Ascending aorta (tissue), 2 donors: Measurements from ENCODE around the gene STAM. TPM values are rescaled to one million over a fixed set of nuclear protein-coding genes. Genes with fewer than 3 reads are reported as not detected.

Experiments
- DNase-seq, 2 donors: peaks; one replicate each; pipeline ENCODE4 v3.0.0-alpha.2; 2019; ENCODE audit warnings: low spot score in 2 of 2
- H3K27ac ChIP-seq, 2 donors: fragments of 200-600 bp; sonication (generic); one replicate each; pipeline ENCODE4 v1.5.1; 2016 to 2017; ENCODE audit warnings: mild to moderate bottlenecking in 1 of 2
- H3K27me3 ChIP-seq: fragments of 200-600 bp; sonication (generic); one replicate; pipeline ENCODE4 v1.5.1; 2017
- H3K36me3 ChIP-seq, 2 donors: fragments of 200-600 bp; sonication (generic); one replicate each; pipeline ENCODE4 v1.5.1; 2016
- H3K4me1 ChIP-seq, 2 donors: fragments of 200-600 bp; sonication (generic); one replicate each; pipeline ENCODE4 v1.5.1; 2016 to 2017; ENCODE audit warnings: mild to moderate bottlenecking in 1 of 2
- H3K4me3 ChIP-seq, 2 donors: fragments of 200-600 bp; sonication (generic); one replicate each; pipeline ENCODE4 v1.5.1; 2016 to 2017; ENCODE audit warnings: mild to moderate bottlenecking in 1 of 2
- H3K9me3 ChIP-seq, 2 donors: fragments of 200-600 bp; sonication (generic); one replicate each; pipeline ENCODE4 v1.5.1; 2016
- intact Hi-C: fragments of 100-400 bp; cut with DNase I; formaldehyde crosslinking; loops from one replicate; pipeline ENCODE4 v1.15.1; 2023
- total RNA-seq: library from RNA; depleted of rRNA; stranded (reverse); fragments of >200 nt; gene quantifications from one replicate; pipeline ENCODE4 v1.1.0, GENCODE V29; 2016
- TF ChIP-seq, protein P1 (sequence below), 3 experiments: fragments of 200-600 bp in 2 of 3; fragments of 450-650 bp in 1 of 3; sonication (generic) in 2 of 3; IDR thresholded peaks; one replicate each; pipeline ENCODE4 v1.5.1; 2016 to 2019; ENCODE audit warnings: antibody characterized with exemption in 3 of 3, mild to moderate bottlenecking in 1 of 3, moderate library complexity in 1 of 3

STAM gene
- total RNA-seq, 1 donor from 2014 or later = 1.5 TPM

DNA sequence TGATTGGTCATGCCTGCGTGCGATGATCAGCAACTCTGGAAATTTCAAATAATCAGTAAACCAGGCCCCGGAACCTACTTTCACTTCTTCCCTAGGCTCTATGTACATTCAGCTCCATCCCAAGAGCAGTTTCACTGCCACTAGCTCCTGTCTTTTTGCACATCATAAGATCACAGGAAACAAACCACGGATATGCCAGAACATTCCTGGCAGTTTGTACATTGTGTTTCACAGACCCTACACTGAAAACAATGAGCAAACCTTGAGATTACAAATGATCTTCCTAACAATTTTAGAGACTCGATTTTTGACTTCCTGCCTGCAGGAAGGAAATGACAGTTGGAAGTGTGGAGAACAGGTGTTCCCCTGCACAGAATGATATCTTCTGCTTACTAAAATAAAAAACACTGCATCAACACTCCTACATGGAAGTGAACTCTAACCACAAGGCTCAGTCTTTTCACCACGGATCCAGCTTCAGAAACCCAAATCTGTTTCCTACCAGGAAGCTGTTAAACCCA is 100.5 kb downstream of the STAM start:
- Histone ChIP-seq H3K4me1 (no peaks in the 10 kb centered on the region), H3K27ac (no peak overlapping the region), H3K9me3 (no peaks in the 10 kb centered on the region), H3K4me3 (no peak overlapping the region), H3K36me3 (no peaks in the 10 kb centered on the region), H3K27me3 (no peaks in the 10 kb centered on the region)
- no peak for DNase-seq
- intact Hi-C loops = no loop called here
- TF ChIP-seq, protein P1, sequence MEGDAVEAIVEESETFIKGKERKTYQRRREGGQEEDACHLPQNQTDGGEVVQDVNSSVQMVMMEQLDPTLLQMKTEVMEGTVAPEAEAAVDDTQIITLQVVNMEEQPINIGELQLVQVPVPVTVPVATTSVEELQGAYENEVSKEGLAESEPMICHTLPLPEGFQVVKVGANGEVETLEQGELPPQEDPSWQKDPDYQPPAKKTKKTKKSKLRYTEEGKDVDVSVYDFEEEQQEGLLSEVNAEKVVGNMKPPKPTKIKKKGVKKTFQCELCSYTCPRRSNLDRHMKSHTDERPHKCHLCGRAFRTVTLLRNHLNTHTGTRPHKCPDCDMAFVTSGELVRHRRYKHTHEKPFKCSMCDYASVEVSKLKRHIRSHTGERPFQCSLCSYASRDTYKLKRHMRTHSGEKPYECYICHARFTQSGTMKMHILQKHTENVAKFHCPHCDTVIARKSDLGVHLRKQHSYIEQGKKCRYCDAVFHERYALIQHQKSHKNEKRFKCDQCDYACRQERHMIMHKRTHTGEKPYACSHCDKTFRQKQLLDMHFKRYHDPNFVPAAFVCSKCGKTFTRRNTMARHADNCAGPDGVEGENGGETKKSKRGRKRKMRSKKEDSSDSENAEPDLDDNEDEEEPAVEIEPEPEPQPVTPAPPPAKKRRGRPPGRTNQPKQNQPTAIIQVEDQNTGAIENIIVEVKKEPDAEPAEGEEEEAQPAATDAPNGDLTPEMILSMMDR (IDR thresholded peaks at IDR 0.05) = no peak

- H3K4me3 ChIP-seq = no peak overlapping the region
- no peaks in the 10 kb centered on the region for H3K4me1 ChIP-seq
- TF ChIP-seq, protein P1 (IDR thresholded peaks at IDR 0.05) = no peak
- no peaks in the 10 kb centered on the region for H3K27me3 ChIP-seq
- no peak overlapping the region for H3K27ac ChIP-seq
- no peak for DNase-seq
- H3K9me3 ChIP-seq = no peaks in the 10 kb centered on the region
- no peaks in the 10 kb centered on the region for H3K36me3 ChIP-seq
- intact Hi-C loops = no loop called here
Measured at GRCh38 chr10:17747883-17748550, 104.1 kb downstream of the STAM start.

DNA sequence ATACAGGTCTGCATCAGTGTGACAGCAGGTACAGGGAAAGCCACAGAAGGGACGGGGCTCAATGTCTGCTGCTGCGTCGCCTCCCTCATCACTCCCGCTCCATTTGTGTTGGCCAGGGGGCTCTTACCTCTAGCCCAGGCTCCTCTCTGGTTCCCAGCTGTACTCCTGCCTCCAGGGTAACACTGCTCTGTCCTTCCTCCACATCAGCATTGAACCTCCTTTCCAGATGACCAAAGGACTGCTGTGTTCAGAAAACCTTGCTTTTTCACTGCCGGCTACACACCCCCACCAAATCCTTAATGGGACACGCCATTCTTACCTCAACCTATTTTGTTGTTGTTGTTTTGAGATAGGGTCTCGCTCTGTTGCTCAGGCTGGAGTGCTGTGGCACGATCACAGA is 105.9 kb downstream of the STAM start:
- no peak for DNase-seq
- H3K4me1 ChIP-seq = no peaks in the 10 kb centered on the region
- no peak overlapping the region for H3K27ac ChIP-seq
- intact Hi-C loops = no loop called here
- TF ChIP-seq, protein P1 (IDR thresholded peaks at IDR 0.05) = no peak
- H3K27me3 ChIP-seq = no peaks in the 10 kb centered on the region
- H3K4me3 ChIP-seq = no peak overlapping the region
- H3K9me3 ChIP-seq = no peaks in the 10 kb centered on the region
- no peaks in the 10 kb centered on the region for H3K36me3 ChIP-seq

DNA sequence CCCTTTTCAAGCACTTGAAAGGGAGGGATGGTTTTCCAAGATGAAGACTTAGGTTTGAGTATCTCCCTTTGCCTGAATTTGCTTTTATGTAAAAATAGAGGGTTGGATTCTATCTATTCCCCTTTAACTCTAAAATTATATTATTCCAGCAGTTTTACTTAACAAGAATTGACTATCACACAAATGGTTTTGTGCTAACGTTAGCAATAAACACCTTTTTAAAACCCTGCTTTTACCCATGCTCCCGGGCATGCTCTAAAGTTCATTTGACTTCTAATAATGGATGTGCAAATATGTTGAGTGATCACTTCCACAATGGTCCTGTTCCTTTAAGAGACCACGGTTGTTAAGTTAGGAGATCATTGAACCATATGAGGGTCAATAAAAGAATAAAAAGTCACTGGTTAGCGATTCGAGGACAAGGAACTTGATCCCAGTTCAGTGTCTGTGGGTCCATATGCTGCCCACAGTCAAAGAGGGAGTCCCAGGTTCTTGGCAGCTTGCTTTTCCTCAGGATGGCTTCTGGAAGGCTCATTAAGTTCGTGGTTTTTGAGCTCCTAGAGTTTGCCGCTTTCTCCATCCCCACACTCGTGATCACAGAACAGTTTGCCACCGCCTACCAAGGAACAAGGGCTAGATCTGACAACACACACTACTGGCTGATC is 108.0 kb downstream of the STAM start, which contains the start of gene TMEM236:
TSS of gene TMEM236 (plus strand) at position 421 of the 665 bp plus-strand sequence. CDS start at position 516, 95 bp downstream.
- Histone ChIP-seq H3K4me1 (no peaks in the 10 kb centered on the region), H3K27ac (no peak within 1 kb of the TSS), H3K36me3 (no peaks in the 10 kb centered on the region), H3K27me3 (no peaks in the 10 kb centered on the region), H3K4me3 (no peak within 1 kb of the TSS), H3K9me3 (no peaks in the 10 kb centered on the region)
- DNase-seq = no peak
- TF ChIP-seq, protein P1 (IDR thresholded peaks at IDR 0.05) = no peak
- intact Hi-C loops = no loop called here

DNA sequence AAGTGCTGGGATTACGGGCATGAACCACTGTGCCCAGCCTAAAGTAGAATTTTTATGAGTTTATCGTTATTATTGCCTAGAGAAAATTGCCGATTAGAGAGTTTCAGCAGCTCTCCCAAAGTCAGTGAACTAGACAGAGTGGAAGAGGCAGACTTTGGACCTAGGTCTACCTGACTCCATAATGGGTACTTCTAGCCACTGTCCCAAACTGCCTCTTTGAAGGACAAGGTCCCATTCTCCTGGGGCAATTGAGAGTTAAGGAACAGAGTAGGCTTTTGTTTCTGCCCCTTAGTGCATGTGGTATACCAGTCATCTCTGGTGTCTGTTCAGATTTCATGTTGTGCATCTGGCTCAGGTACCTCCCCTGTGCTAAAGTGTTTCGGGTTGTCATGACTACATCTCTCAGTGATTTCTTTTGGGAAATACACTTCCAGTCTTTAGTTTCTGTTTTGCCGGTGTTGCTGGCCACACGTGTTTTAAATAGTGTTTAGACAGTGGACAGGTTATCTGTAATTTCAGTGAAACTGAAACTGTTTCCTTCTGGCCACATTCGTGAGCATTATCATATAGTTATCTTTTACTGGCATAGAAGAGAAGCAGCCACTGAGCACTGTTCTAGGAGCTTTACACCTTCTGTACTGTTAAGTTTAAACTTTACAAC is 112.7 kb downstream of the STAM start:
- Histone ChIP-seq H3K4me1 (no peaks in the 10 kb centered on the region), H3K36me3 (no peaks in the 10 kb centered on the region), H3K27ac (no peak overlapping the region), H3K4me3 (no peak overlapping the region), H3K27me3 (no peaks in the 10 kb centered on the region), H3K9me3 (no peaks in the 10 kb centered on the region)
- TF ChIP-seq, protein P1 (IDR thresholded peaks at IDR 0.05) = no peak
- intact Hi-C loops = no loop called here
- no peak for DNase-seq
